Upper lobe of right lung (tissue), 1 donor: Measurements from ENCODE around the gene SCGB1D1. TPM values are rescaled to one million over a fixed set of nuclear protein-coding genes. Genes with fewer than 3 reads are reported as not detected.

Experiments
- ATAC-seq: fragments of 200-7000 bp; cut with Tn5 transposase; one replicate; pipeline ENCODE4 v1.9.1; 2020; ENCODE audit warnings: mild to moderate bottlenecking, moderate library complexity
- DNase-seq: peaks from one replicate; pipeline ENCODE4 v3.0.0-alpha.2; 2020
- H3K27ac ChIP-seq: fragments of 200-600 bp; one replicate; pipeline ENCODE4 v1.8.0; 2022
- H3K27me3 ChIP-seq: fragments of 200-600 bp; one replicate; pipeline ENCODE4 v1.8.0; 2022; ENCODE audit warnings: mild to moderate bottlenecking
- H3K36me3 ChIP-seq: fragments of 200-600 bp; one replicate; pipeline ENCODE4 v1.8.0; 2022
- H3K4me1 ChIP-seq: fragments of 200-600 bp; one replicate; pipeline ENCODE4 v1.8.0; 2022
- H3K4me3 ChIP-seq: fragments of 200-600 bp; one replicate; pipeline ENCODE4 v1.8.0; 2022; ENCODE audit warnings: mild to moderate bottlenecking
- H3K9me3 ChIP-seq: fragments of 200-600 bp; one replicate; pipeline ENCODE4 v1.8.0; 2022
- intact Hi-C: fragments of 100-400 bp; cut with DNase I; formaldehyde crosslinking; loops from one replicate; pipeline ENCODE4 v1.11.0; 2022
- total RNA-seq: library from RNA; stranded (reverse); fragmentation: NEBNext Ultra II Directional; extraction: Animal tissue kit (Norgen Biotek cat#: 25700); gene quantifications from one replicate; pipeline ENCODE4 v1.2.1, GENCODE V29; 2021
- TF ChIP-seq, protein P1 (sequence below): fragments of 200-600 bp; IDR thresholded peaks from one replicate; pipeline ENCODE4 v1.8.0; 2022; ENCODE audit warnings: antibody characterized with exemption
- donor health status: DM: no; HTN: yes; CAD: no; lungs with severe emphysema.

The SCGB1D1 gene
- total RNA-seq, 1 donor from 2014 or later = not detected

DNA sequence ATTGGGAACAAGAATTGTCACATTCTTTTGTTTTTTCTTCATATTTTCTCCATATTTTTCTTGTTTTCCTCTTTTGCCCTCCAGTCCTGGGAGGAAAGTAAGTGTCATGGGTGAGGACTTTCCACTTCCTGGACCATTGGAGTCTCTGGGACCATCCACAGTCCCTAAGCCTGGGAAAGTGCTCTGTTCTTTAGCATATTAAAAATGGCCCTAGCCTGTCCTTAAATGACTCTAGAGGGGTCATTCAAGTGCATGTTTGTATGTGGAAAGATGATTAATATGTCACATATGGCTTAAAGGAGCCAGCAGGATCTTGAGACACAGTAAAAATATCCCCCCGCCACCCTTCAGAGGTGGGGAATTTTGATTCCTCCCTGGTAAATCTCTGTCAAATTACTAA, 20.1 kb upstream of the SCGB1D1 start:
- Histone ChIP-seq H3K4me1 (no peaks in the 10 kb centered on the region), H3K27me3 (peaks cover 9% of the 10 kb centered on the region), H3K9me3 (no peaks in the 10 kb centered on the region), H3K4me3 (no peak overlapping the region), H3K27ac (no peak overlapping the region), H3K36me3 (no peaks in the 10 kb centered on the region)
- no peak for ATAC-seq
- TF ChIP-seq, protein P1, sequence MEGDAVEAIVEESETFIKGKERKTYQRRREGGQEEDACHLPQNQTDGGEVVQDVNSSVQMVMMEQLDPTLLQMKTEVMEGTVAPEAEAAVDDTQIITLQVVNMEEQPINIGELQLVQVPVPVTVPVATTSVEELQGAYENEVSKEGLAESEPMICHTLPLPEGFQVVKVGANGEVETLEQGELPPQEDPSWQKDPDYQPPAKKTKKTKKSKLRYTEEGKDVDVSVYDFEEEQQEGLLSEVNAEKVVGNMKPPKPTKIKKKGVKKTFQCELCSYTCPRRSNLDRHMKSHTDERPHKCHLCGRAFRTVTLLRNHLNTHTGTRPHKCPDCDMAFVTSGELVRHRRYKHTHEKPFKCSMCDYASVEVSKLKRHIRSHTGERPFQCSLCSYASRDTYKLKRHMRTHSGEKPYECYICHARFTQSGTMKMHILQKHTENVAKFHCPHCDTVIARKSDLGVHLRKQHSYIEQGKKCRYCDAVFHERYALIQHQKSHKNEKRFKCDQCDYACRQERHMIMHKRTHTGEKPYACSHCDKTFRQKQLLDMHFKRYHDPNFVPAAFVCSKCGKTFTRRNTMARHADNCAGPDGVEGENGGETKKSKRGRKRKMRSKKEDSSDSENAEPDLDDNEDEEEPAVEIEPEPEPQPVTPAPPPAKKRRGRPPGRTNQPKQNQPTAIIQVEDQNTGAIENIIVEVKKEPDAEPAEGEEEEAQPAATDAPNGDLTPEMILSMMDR = no peak
- intact Hi-C loops = no loop called here
- DNase-seq = no peak

DNA sequence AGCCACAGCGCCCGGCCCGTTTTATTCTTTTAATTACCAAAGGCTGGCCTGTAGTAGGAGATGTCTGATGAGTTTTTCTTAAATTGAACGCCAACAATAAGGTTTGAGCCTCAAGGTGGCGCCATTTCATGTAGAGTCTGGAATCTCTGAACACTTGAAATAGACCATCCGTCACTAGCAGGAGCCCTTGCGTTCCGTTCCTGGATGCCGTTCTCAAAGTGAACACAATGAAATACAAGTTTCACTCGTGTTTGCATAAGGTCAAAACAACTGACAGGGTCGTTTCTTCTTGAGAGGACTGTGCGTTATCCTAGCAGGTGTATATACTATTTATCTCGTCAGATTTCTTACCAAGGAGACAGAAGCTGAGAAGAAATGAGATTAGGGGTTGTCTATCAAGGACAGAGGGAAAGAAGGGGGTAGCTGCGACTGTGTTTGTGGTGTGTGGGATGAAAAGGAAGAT, 18.7 kb upstream of the SCGB1D1 start:
- Histone ChIP-seq H3K27ac (no peak overlapping the region), H3K9me3 (no peaks in the 10 kb centered on the region), H3K36me3 (no peaks in the 10 kb centered on the region), H3K4me3 (no peak overlapping the region), H3K27me3 (peaks cover 14% of the 10 kb centered on the region), H3K4me1 (no peaks in the 10 kb centered on the region)
- TF ChIP-seq, protein P1 = peak; percentile 66
- intact Hi-C loops = no loop called here
- no peak for DNase-seq
- ATAC-seq = peak; percentile 90

DNA sequence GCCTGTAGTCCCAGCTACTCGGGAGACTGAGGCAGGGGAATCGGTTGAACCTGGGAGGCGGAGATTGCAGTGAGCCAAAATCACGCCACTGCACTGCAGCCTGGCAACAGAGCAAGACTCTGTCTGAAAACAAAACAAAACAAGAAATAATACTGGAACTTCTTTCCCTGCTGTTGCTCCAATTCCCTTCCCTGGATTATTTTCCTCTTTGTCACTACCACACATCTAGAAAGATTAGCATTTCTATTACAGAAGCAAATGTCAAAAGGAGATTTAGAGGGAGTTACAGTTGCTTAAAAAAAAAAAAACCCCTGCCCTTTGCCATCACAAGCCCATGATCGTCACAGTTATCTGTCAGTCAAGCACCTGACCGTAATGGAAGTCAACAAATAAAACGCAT, 17.7 kb upstream of the SCGB1D1 start:
- TF ChIP-seq, protein P1 = no peak
- Histone ChIP-seq H3K27me3 (peaks cover 14% of the 10 kb centered on the region), H3K36me3 (no peaks in the 10 kb centered on the region), H3K4me3 (no peak overlapping the region), H3K4me1 (no peaks in the 10 kb centered on the region), H3K27ac (no peak overlapping the region), H3K9me3 (no peaks in the 10 kb centered on the region)
- DNase-seq = no peak
- ATAC-seq = no peak
- intact Hi-C loops = no loop called here

DNA sequence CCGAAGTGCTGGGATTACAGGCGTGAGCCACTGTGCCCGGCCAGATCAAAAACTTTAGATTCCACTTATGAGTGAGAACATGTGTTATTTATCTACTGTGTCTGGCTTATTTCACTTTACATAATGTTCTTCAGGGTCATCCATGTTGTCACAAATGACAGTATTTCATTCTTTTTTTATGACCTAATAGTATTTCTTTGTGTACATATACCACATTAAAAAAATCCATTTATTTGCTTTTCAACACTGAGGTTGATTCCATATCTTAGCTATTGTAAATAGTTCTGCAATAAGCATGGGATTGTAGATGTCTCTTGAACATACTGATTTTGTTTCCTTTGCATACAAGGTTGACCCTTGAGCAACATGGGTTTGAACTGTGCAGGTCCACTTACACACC, 13.2 kb upstream of the SCGB1D1 start:
- Histone ChIP-seq H3K9me3 (no peaks in the 10 kb centered on the region), H3K27me3 (peaks cover 19% of the 10 kb centered on the region), H3K36me3 (no peaks in the 10 kb centered on the region), H3K4me3 (no peak overlapping the region), H3K27ac (no peak overlapping the region), H3K4me1 (no peaks in the 10 kb centered on the region)
- TF ChIP-seq, protein P1 = no peak
- ATAC-seq (no peak), DNase-seq (no peak)
- intact Hi-C loops = no loop called here

DNA sequence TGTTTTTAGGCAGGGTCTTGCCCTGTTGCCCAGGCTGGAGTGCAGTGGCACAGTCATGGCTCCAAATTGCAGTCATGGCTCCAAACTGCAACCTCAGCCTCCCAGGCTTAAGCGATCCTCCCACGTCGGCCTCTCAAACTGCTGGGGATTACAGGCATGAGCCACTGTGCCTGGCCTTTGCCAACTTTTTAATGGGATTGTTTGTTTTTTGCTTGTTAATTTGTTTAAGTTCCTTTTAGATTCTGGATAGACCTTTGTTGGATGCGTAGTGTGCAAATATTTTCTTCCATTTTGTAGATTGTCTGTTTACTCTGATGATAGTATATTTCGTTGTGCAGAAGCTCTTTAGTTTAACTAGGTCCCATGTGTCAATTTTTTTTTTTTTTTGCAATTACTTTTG, 10.0 kb upstream of the SCGB1D1 start:
- Histone ChIP-seq H3K4me3 (no peak overlapping the region), H3K27ac (no peak overlapping the region), H3K9me3 (no peaks in the 10 kb centered on the region), H3K4me1 (no peaks in the 10 kb centered on the region), H3K36me3 (no peaks in the 10 kb centered on the region), H3K27me3 (peaks cover 16% of the 10 kb centered on the region)
- intact Hi-C loops = no loop called here
- TF ChIP-seq, protein P1 = no peak
- ATAC-seq (no peak), DNase-seq (no peak)

DNA sequence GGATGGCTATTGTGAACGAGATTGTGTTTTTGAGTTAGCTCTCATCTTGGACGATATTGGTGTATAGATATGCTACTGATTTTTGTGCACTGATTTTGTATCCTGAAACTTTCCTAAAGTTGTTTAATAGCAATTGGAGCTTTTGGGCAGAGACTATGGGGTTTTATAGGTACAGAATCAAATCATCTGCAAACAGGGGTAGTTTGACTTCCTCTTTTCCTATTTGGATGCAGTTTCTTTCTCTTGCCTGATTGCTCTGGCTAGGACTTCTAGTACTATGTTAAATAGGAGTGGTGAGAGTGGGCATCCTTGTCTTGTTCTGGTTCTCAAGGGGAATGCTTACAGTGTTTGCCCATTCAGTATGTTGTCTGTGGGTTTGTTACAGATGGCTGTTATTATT, 8.9 kb upstream of the SCGB1D1 start:
- Histone ChIP-seq H3K27me3 (peaks cover 12% of the 10 kb centered on the region), H3K9me3 (no peaks in the 10 kb centered on the region), H3K4me1 (no peaks in the 10 kb centered on the region), H3K27ac (no peak overlapping the region), H3K36me3 (no peaks in the 10 kb centered on the region), H3K4me3 (no peak overlapping the region)
- DNase-seq (no peak), ATAC-seq (no peak)
- intact Hi-C loops = no loop called here
- TF ChIP-seq, protein P1 = no peak
